ENCODE data around the gene ARHGEF38.
"Not testable (repeated sequence)": the region's sequence is repeated elsewhere in the genome, so short reads cannot be mapped to it uniquely, and the experiment has no call there.

Gene ARHGEF38

DNA sequence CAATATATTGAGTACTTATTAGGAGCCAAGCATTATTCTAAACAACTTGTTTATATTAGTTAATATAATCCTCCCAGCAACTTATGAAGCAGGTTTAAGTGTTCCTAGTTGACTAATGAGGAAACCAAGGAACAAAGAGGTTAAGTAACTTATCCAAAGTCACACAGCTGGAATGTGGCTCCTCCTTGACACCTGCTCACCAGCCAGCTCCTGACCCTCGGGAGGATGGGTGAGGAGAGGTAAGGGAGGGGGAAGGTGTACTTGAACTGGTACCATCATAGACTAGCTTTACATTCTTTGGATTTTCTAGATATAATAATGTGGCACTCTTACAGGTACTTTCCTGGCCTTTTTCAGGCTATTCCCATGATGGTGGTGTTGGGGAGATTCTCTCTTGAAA lies 50.7 kb downstream of the ARHGEF38 start:
- no peak for DNase-seq (ENCODE audit: low read depth)
- TF ChIP-seq, protein P1, sequence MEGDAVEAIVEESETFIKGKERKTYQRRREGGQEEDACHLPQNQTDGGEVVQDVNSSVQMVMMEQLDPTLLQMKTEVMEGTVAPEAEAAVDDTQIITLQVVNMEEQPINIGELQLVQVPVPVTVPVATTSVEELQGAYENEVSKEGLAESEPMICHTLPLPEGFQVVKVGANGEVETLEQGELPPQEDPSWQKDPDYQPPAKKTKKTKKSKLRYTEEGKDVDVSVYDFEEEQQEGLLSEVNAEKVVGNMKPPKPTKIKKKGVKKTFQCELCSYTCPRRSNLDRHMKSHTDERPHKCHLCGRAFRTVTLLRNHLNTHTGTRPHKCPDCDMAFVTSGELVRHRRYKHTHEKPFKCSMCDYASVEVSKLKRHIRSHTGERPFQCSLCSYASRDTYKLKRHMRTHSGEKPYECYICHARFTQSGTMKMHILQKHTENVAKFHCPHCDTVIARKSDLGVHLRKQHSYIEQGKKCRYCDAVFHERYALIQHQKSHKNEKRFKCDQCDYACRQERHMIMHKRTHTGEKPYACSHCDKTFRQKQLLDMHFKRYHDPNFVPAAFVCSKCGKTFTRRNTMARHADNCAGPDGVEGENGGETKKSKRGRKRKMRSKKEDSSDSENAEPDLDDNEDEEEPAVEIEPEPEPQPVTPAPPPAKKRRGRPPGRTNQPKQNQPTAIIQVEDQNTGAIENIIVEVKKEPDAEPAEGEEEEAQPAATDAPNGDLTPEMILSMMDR (conservative IDR thresholded peaks at IDR 0.05; ENCODE audit: low read depth, low read length): no peak

DNA sequence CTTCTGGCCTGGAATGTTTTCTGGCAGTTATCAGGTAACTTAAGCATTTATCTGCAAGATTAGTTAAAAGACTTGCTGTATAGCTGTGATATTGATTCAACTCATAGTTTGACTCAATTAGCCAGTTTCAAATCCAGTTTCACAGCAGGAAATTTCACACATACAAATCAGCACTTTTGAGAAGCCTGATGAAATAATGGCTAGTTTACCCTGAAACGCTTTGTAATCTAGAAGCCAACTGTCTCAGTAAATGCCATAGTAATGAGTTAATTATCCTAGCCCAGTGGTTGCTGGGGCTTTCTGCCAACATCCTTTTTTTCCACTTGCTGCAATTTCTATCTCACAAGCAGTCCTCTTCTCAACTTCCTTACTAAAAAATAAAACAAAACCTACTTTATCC lies 53.1 kb downstream of the ARHGEF38 start:
- TF ChIP-seq, protein P1 (conservative IDR thresholded peaks at IDR 0.05; ENCODE audit: low read depth, low read length): no peak
- peak; percentile 77 for DNase-seq (ENCODE audit: low read depth)
- no peak overlapping the region for H3K4me3 ChIP-seq (ENCODE audit: low read depth, low read length)

More for the DNA sequence above, 50.7 kb downstream of the ARHGEF38 start:
- H3K4me3 ChIP-seq (ENCODE audit: low read depth, low read length): no peak overlapping the region

DNA sequence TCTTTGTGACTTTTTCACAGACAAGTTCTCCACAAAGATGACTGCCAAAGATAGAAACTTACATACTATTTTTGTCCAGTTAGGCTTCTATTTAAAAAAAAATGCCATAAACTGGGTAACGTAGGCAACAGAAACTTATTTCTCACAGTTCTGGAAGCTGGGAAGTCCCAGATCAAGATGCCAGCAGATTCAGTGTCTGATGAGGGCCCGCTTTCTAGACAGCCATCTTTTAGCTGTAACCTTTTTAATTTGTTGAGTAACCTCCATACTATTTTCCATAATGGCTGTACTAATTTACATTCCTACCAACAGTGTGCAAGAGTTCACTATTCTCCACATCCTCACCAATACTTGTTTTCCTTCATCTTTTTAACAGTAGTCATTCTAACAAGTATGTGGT lies 55.5 kb downstream of the ARHGEF38 start:
- DNase-seq (ENCODE audit: low read depth): no peak
- TF ChIP-seq, protein P1 (conservative IDR thresholded peaks at IDR 0.05; ENCODE audit: low read depth, low read length): no peak
- H3K4me3 ChIP-seq (ENCODE audit: low read depth, low read length): no peak overlapping the region

DNA sequence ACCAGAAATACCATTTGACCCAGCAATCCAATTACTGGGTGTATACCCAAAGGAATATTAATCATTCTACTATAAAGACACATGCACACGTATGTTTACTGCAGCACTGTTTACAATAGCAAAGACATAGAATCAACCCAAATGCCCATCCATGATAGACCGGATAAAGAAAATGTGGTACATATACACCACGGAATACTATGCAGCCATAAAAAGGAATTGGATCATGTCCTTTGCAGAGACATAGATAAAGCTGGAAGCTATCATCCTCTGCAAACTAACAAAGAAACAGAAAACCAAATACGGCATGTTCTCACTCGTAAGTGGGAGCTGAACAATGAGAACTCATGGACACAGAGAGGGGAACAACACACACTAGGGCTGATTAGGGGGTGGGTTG lies 57.4 kb downstream of the ARHGEF38 start:
- not testable (repeated sequence) for DNase-seq (ENCODE audit: low read depth); H3K4me3 ChIP-seq (ENCODE audit: low read depth, low read length)

DNA sequence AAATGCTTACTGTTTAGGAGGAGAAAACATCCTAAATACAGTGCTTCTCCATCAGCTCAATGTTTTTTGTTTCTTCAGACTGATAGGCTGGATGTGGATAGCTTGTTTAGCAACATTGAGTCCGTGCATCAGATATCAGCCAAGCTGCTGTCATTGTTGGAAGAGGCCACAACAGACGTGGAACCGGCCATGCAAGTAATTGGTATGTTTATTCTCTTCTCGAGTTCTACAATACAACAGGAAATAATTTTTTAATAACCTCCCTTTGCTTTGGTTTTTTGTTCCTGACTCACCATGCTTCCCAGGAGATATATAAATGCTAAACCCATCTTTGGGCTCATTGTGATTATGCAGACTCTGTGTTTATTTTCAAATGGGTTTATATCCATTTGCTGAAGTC lies 60.9 kb downstream of the ARHGEF38 start:
- H3K4me3 ChIP-seq (ENCODE audit: low read depth, low read length): no peak overlapping the region
- TF ChIP-seq, protein P1 (conservative IDR thresholded peaks at IDR 0.05; ENCODE audit: low read depth, low read length): no peak
- DNase-seq (ENCODE audit: low read depth): no peak

DNA sequence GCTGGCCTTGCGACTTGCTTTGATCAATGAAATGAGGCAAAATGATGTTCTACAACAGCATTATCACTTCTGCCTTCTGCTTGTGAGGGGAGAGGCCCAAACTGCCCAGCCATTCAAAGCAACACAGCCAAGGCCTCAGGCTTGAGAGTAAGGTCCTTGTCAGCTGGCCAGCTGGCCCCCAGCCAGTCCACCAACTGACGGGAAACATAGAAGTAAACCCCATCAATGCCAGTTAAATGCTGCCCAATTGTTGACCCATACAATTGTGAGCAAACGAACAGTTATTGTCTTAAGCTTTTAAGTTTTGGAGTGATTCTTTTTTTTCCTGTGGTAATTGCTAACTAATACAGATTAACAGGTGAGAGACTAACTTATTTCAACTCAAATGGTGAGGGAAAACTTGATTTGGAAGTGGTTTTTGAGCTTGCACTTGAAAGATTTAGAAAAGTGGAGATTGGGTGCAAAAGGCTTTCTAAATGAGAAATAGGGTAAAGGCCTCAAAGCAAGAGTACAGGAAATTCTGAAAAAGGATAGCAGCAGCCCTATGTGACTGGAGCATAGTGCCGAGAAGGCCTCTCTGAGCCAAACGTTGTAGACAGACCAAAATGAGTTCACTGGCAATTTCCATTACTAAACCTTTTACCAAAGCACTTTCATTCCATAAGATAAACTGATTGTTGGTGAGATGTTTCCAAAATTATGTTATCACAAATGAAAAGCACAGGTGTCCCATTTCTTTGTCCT lies 66.9 kb downstream of the ARHGEF38 start:
- no peak overlapping the region for H3K4me3 ChIP-seq (ENCODE audit: low read depth, low read length)
- TF ChIP-seq, protein P1 (conservative IDR thresholded peaks at IDR 0.05; ENCODE audit: low read depth, low read length): no peak

DNA sequence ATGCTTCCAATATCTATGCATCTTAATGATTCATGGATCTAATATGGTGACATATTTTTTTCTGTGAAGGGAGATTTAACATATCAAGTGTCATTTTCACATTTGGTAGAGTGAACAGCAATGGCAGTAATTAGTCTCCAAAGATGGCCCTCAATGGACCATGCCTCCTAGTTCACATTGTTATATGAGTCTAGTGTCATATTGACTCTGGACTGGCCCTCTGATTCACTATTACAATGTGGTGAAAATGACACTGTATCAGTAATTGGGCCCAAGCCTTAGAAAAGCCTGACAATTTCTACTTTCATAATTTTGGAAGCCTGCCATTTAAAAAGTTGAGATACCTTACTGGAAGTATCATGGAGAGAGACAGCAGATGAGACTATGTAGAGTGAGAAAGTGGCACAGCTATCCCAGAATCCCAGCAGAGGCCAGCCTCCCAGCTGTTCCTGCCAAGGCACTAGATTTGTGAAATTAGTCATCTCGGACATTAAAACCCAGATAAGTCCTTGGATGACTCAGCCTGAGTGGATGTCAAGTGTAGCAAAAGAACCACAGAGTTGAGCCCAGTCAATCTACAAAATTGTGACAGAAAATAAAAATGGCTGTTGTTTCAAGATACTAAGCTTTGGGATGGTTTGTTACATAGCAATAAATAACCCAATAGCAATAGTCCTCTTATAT lies 68.4 kb downstream of the ARHGEF38 start:
- H3K4me3 ChIP-seq (ENCODE audit: low read depth, low read length): no peak overlapping the region
- peak; percentile 70 for DNase-seq (ENCODE audit: low read depth)
- TF ChIP-seq, protein P1 (conservative IDR thresholded peaks at IDR 0.05; ENCODE audit: low read depth, low read length): no peak

More for the DNA sequence above, 66.9 kb downstream of the ARHGEF38 start:
- no peak for DNase-seq (ENCODE audit: low read depth)
